ENCODE data around the gene DNMT3L.

The DNMT3L gene

GRCh38 chr21:44265734-44266270 is 4.1 kb upstream of the DNMT3L start:
- no peaks in the 10 kb centered on the region for H3K4me1 ChIP-seq (ENCODE audit: control insufficient read depth, low read length)
- H3K9me3 ChIP-seq (ENCODE audit: control insufficient read depth, insufficient read depth, low read length): no peaks in the 10 kb centered on the region
- H3K4me3 ChIP-seq (ENCODE audit: low read length): no peak overlapping the region
- H3K9me2 ChIP-seq (replicated peaks; ENCODE audit: control insufficient read depth, low read length): no peaks in the 10 kb centered on the region
- TF ChIP-seq CTCF (IDR thresholded peaks at IDR 0.05; ENCODE audit: low read depth, low read length, poor library complexity, severe bottlenecking) (no peak), EZH2phosphoT487 (IDR thresholded peaks at IDR 0.05; ENCODE audit: borderline replicate concordance, low read length) (no peak)
- no peaks in the 10 kb centered on the region for H3K79me2 ChIP-seq (ENCODE audit: control insufficient read depth, low read length)
- H3F3A ChIP-seq (ENCODE audit: control insufficient read depth, insufficient read depth): no peaks in the 10 kb centered on the region
- no peaks in the 10 kb centered on the region for H3K36me3 ChIP-seq (ENCODE audit: control insufficient read depth, low read length)
- H4K20me1 ChIP-seq (ENCODE audit: control insufficient read depth, insufficient read depth, low read depth, low read length): no peaks in the 10 kb centered on the region
- H3K4me2 ChIP-seq (ENCODE audit: low read length): no peak overlapping the region
- no peak overlapping the region for H3K27ac ChIP-seq (ENCODE audit: low read depth, low read length)
- H3K27me3 ChIP-seq (ENCODE audit: control insufficient read depth, low read length): peaks cover 5% of the 10 kb centered on the region; the same call in 1 of the 2 replicates

GRCh38 chr21:44263768-44264167 is 2.1 kb upstream of the DNMT3L start:
- Histone ChIP-seq H3F3A (ENCODE audit: control insufficient read depth, insufficient read depth) (no peaks in the 10 kb centered on the region), H3K27ac (ENCODE audit: low read depth, low read length) (no peak overlapping the region), H3K27me3 (ENCODE audit: control insufficient read depth, low read length) (peaks cover 5% of the 10 kb centered on the region; the same call in 1 of the 2 replicates), H3K36me3 (ENCODE audit: control insufficient read depth, low read length) (no peaks in the 10 kb centered on the region), H3K79me2 (ENCODE audit: control insufficient read depth, low read length) (no peaks in the 10 kb centered on the region), H3K4me1 (ENCODE audit: control insufficient read depth, low read length) (no peaks in the 10 kb centered on the region), H3K9me3 (ENCODE audit: control insufficient read depth, insufficient read depth, low read length) (no peaks in the 10 kb centered on the region), H4K20me1 (ENCODE audit: control insufficient read depth, insufficient read depth, low read depth, low read length) (no peaks in the 10 kb centered on the region), H3K9me2 (replicated peaks; ENCODE audit: control insufficient read depth, low read length) (no peaks in the 10 kb centered on the region), H3K4me3 (ENCODE audit: low read length) (no peak overlapping the region), H3K4me2 (ENCODE audit: low read length) (no peak overlapping the region)
- TF ChIP-seq EZH2phosphoT487 (IDR thresholded peaks at IDR 0.05; ENCODE audit: borderline replicate concordance, low read length) (no peak), CTCF (IDR thresholded peaks at IDR 0.05; ENCODE audit: low read depth, low read length, poor library complexity, severe bottlenecking) (no peak)

- H3K4me1 ChIP-seq (ENCODE audit: control insufficient read depth, low read length): no peaks in the 10 kb centered on the region
- peaks cover 5% of the 10 kb centered on the region; the same call in 1 of the 2 replicates for H3K27me3 ChIP-seq (ENCODE audit: control insufficient read depth, low read length)
- TF ChIP-seq EZH2phosphoT487 (IDR thresholded peaks at IDR 0.05; ENCODE audit: borderline replicate concordance, low read length) (no peak), CTCF (IDR thresholded peaks at IDR 0.05; ENCODE audit: low read depth, low read length, poor library complexity, severe bottlenecking) (no peak)
- no peaks in the 10 kb centered on the region for H4K20me1 ChIP-seq (ENCODE audit: control insufficient read depth, insufficient read depth, low read depth, low read length)
- H3K36me3 ChIP-seq (ENCODE audit: control insufficient read depth, low read length): no peaks in the 10 kb centered on the region
- no peaks in the 10 kb centered on the region for H3F3A ChIP-seq (ENCODE audit: control insufficient read depth, insufficient read depth)
- H3K79me2 ChIP-seq (ENCODE audit: control insufficient read depth, low read length): no peaks in the 10 kb centered on the region
- no peak overlapping the region for H3K4me2 ChIP-seq (ENCODE audit: low read length)
- no peaks in the 10 kb centered on the region for H3K9me3 ChIP-seq (ENCODE audit: control insufficient read depth, insufficient read depth, low read length)
- no peaks in the 10 kb centered on the region for H3K9me2 ChIP-seq (replicated peaks; ENCODE audit: control insufficient read depth, low read length)
- H3K4me3 ChIP-seq (ENCODE audit: low read length): no peak overlapping the region
- no peak overlapping the region for H3K27ac ChIP-seq (ENCODE audit: low read depth, low read length)
These were observed 1.6 kb upstream of the DNMT3L start for GRCh38 chr21:44263221-44263760.
